Right lobe of liver (tissue), 6 donors: Measurements from ENCODE around the gene RERE. TPM values are rescaled to one million over a fixed set of nuclear protein-coding genes. Genes with fewer than 3 reads are reported as not detected.

ENCODE experiments used
- ATAC-seq, 4 donors: fragments of 200-7000 bp; cut with Tn5 transposase; one replicate each; pipeline ENCODE4 v1.9.1; 2020; ENCODE audit warnings: mild to moderate bottlenecking in 4 of 4, moderate library complexity in 4 of 4
- DNase-seq, 3 donors: peaks; one replicate each; pipeline ENCODE4 v3.0.0-alpha.2; 2020
- H3K27ac ChIP-seq, 3 donors: fragments of 200-600 bp; one replicate each; pipeline ENCODE4 v1.8.0; 2022
- H3K27me3 ChIP-seq, 2 donors: fragments of 200-600 bp; one replicate each; pipeline ENCODE4 v1.8.0; 2022
- H3K36me3 ChIP-seq, 4 donors: fragments of 200-600 bp; sonication (generic) in 1 of 4; one replicate each; pipeline versions ENCODE4 v1.5.1 to v1.8.0; 2017 to 2022; ENCODE audit warnings: control low read depth in 1 of 4
- H3K4me1 ChIP-seq, 4 donors: fragments of 200-600 bp; sonication (generic) in 1 of 4; one replicate each; pipeline versions ENCODE4 v1.5.1 to v1.8.0; 2017 to 2022; ENCODE audit warnings: control low read depth in 1 of 4
- H3K4me3 ChIP-seq, 3 donors: fragments of 200-600 bp; one replicate each; pipeline ENCODE4 v1.8.0; 2022
- H3K9me3 ChIP-seq, 4 donors: fragments of 200-600 bp; sonication (generic) in 1 of 4; one replicate each; pipeline versions ENCODE4 v1.5.1 to v1.8.0; 2017 to 2022; ENCODE audit warnings: control low read depth in 1 of 4
- POLR2A ChIP-seq: fragments of 450-650 bp; IDR thresholded peaks from one replicate; pipeline ENCODE4 v1.6.1; 2017; ENCODE audit warnings: antibody characterized with exemption, mild to moderate bottlenecking
- WGBS: methylation state at CpG from one replicate; pipeline ENCODE4 v1.1.6; 2018; ENCODE audit warnings: low coverage, low lambda C conversion rate; ENCODE audit not compliant: insufficient coverage; ENCODE audit errors: missing lambda C conversion rate; 5-methylcytosine and 5-hydroxymethylcytosine counted together
- intact Hi-C, 2 donors: fragments of 100-400 bp; cut with DNase I; formaldehyde crosslinking; loops; one replicate each; pipeline versions ENCODE4 v1.11.2 to v1.14.1; 2022
- total RNA-seq, 6 experiments: library from RNA; depleted of rRNA in 2 of 6; stranded (reverse); fragments of >200 nt in 2 of 6; fragmentation: NEBNext Ultra II Directional in 3 of 6; extraction: Animal tissue kit (Norgen Biotek cat#: 25700) in 3 of 6; gene quantifications; one replicate each; pipeline versions ENCODE4 v1.1.0 to v1.2.4, GENCODE V29; 2016 to 2023
- TF ChIP-seq, protein P1 (sequence below), 4 donors: fragments of 200-600 bp in 3 of 4; fragments of 450-650 bp in 1 of 4; IDR thresholded peaks; one replicate each; pipeline versions ENCODE4 v1.5.1 to v1.8.0; 2016 to 2022; ENCODE audit warnings: antibody characterized with exemption in 4 of 4, mild to moderate bottlenecking in 2 of 4
- donor health status: DM: no; HTN: yes; CAD: no.
- donor health status: DM: no; HTN: no; CAD: no.
- donor health status: DM: no; HTN: no; CAD: no.
- donor health status: DM: no; HTN: yes; CAD: no.
- donor health status: DM: no; HTN: yes; CAD: no.

Gene RERE
- total RNA-seq, 6 experiments from 2014 or later, result 17.5 to 38.4 (median 25.0) TPM

DNA sequence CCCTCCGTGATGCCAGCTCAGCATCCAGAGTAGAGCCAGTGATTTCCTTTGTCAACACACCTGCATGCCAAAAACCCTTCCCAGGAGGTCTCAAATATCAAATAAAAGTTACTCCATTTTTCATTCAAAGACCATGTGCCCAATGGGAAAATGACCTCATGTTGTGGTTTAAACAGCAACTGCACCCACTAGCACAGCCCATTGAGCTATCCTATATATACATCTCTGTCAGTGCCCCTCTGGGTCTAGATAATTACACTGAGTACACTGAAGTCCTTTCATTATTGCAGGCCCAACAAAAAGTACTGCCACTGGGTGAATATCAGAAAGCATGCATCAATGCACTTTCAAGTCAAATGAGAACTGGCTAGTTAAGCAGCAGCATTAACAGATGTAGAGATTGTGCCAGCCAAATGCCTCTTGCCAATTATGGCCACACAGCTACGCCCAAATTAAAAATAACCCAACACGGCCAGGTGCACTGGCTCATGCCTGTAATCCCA lies 381.8 kb downstream of the RERE start:
- ATAC-seq, result no peak
- peaks cover 0 to 7% (median 0%) of the 10 kb centered on the region in 4 donors for H3K4me1 ChIP-seq

DNA sequence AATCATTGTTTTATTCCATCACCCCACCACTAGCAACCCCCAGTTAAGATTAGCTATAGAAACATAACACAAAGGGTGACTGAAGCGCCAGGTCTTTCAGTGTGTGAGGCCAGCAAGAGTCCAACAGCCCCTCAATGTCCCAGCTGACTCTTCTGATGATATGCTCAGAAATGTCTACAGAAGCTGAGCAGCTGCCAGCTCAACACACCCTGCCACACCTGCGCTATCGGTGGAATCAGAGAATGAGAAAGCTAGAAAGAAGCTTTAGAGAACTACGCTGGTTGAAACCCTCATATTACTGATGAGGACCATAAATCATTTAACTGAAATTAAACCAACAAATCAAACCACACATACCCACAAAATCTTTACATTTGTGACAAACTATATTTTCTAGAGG lies 383.3 kb downstream of the RERE start:
- intact Hi-C loops, result no loop called here
- Histone ChIP-seq H3K27me3 (no peaks in the 10 kb centered on the region), H3K36me3 (no peaks in the 10 kb centered on the region), H3K4me1 (peaks cover 0 to 3% (median 0%) of the 10 kb centered on the region in 4 donors), H3K4me3 (no peak overlapping the region), H3K9me3 (no peaks in the 10 kb centered on the region), H3K27ac (no peak overlapping the region)
- 100% methylated on average over 4 of the region's 4 CpGs for WGBS
- no peak for ATAC-seq
- TF ChIP-seq POLR2A, result no peak
- TF ChIP-seq, protein P1, sequence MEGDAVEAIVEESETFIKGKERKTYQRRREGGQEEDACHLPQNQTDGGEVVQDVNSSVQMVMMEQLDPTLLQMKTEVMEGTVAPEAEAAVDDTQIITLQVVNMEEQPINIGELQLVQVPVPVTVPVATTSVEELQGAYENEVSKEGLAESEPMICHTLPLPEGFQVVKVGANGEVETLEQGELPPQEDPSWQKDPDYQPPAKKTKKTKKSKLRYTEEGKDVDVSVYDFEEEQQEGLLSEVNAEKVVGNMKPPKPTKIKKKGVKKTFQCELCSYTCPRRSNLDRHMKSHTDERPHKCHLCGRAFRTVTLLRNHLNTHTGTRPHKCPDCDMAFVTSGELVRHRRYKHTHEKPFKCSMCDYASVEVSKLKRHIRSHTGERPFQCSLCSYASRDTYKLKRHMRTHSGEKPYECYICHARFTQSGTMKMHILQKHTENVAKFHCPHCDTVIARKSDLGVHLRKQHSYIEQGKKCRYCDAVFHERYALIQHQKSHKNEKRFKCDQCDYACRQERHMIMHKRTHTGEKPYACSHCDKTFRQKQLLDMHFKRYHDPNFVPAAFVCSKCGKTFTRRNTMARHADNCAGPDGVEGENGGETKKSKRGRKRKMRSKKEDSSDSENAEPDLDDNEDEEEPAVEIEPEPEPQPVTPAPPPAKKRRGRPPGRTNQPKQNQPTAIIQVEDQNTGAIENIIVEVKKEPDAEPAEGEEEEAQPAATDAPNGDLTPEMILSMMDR (IDR thresholded peaks at IDR 0.05), result no peak
- no peak for DNase-seq

More for the DNA sequence above, 381.8 kb downstream of the RERE start:
- Histone ChIP-seq H3K4me3 (no peak overlapping the region), H3K9me3 (no peaks in the 10 kb centered on the region), H3K36me3 (no peaks in the 10 kb centered on the region), H3K27me3 (no peaks in the 10 kb centered on the region), H3K27ac (no peak overlapping the region)
- WGBS, result 100% methylated on average over 3 of the region's 3 CpGs
- intact Hi-C loops, result no loop called here
- DNase-seq, result no peak
- TF ChIP-seq, protein P1 (IDR thresholded peaks at IDR 0.05), result no peak
- no peak for TF ChIP-seq POLR2A

DNA sequence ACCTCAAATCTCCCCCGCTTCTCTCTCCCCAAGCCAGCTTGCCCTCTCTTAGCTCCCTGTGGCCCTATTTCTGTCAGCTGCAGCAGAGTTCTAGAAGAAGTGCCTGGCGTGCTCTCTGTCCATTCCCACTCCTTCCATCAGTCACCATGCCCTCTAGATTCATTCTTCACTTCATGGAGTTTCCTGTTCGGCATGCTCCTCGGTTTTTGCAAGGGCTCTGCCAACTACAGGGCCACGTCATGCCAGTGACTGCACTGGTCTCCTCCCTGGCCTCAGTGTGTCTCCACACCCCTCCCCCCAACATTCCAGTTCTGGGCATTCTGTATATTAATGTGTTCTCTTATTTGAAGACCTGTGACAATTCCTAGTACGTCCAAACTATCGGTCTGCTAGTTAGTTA lies 385.7 kb downstream of the RERE start:
- H3K27me3 ChIP-seq, result no peaks in the 10 kb centered on the region
- H3K36me3 ChIP-seq, result no peaks in the 10 kb centered on the region
- H3K4me1 ChIP-seq, result no peaks in the 10 kb centered on the region
- no peak overlapping the region for H3K27ac ChIP-seq
- TF ChIP-seq, protein P1 (IDR thresholded peaks at IDR 0.05), result no peak
- TF ChIP-seq POLR2A, result no peak
- DNase-seq (no peak), ATAC-seq (no peak)
- WGBS, result 96% methylated on average over 4 of the region's 7 CpGs
- H3K4me3 ChIP-seq, result no peak overlapping the region
- intact Hi-C loops, result no loop called here
- H3K9me3 ChIP-seq, result no peaks in the 10 kb centered on the region

DNA sequence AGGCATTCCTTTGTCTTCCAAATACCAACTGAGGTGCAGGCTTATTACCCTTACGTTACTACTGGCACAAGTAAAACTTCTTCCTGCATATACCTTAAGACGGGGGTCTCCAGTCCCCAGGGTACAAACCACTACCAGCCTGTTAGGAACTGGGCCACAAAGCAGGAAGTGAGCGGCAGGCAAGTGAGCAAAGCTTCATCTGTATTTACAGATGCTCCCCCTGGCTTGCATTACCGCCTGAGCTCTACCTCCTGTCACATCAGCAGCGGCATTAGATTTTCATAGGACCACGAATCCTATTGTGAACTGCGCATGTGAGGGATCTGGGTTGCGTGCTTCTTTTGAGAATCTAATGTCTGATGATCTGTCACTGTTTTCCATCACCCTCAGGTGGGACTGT lies 386.4 kb downstream of the RERE start:
- WGBS, result 77% methylated on average over 7 of the region's 8 CpGs
- Histone ChIP-seq H3K4me3 (no peak overlapping the region), H3K27ac (no peak overlapping the region), H3K27me3 (no peaks in the 10 kb centered on the region), H3K4me1 (no peaks in the 10 kb centered on the region), H3K9me3 (no peaks in the 10 kb centered on the region), H3K36me3 (no peaks in the 10 kb centered on the region)
- DNase-seq (no peak), ATAC-seq (no peak)
- no peak for TF ChIP-seq POLR2A
- TF ChIP-seq, protein P1 (IDR thresholded peaks at IDR 0.05), result no peak
- intact Hi-C loops, result no loop called here

DNA sequence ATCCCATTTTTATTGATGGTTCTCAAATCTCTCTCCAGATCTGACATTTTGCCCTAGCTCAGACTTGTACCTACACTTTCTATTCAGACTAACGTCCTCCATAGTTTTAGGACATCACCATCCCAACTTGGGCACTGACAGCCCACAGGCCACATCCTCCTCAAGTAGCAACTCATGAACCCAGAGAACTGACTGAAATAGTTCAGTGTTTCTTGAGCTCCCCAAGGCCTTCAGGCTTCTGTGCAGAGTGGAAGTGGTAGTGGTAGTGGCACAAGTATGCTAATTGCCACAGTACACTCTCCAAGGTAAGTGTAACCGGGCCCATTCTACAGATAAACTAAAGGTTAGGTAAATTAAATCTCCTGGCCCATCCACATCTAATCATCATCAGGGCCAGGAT lies 387.0 kb downstream of the RERE start:
- Histone ChIP-seq H3K9me3 (no peaks in the 10 kb centered on the region), H3K27ac (no peak overlapping the region), H3K4me1 (no peaks in the 10 kb centered on the region), H3K4me3 (no peak overlapping the region), H3K36me3 (no peaks in the 10 kb centered on the region), H3K27me3 (no peaks in the 10 kb centered on the region)
- intact Hi-C loops, result no loop called here
- DNase-seq (no peak), ATAC-seq (no peak)
- 58% methylated on average over 1 of the region's 2 CpGs for WGBS
- TF ChIP-seq, protein P1 (IDR thresholded peaks at IDR 0.05), result no peak
- TF ChIP-seq POLR2A, result no peak
